Coronary artery (tissue), 2 donors: ENCODE data around the gene CFAP298.
A peak's percentile ranks its signal among the peaks of the same experiment; 100 is the strongest.

Experiments
- DNase-seq: peaks from one replicate; pipeline ENCODE4 v3.0.0-alpha.2; 2017; ENCODE audit warnings: low spot score
- H3K27ac ChIP-seq, 2 donors: fragments of 200-600 bp; sonication (generic); one replicate each; pipeline ENCODE4 v1.5.1; 2016 to 2019
- H3K4me3 ChIP-seq: fragments of 200-600 bp; sonication (generic); 2 replicates; pipeline ENCODE4 v1.5.1; 2016; ENCODE audit warnings: mild to moderate bottlenecking, moderate library complexity
- CTCF ChIP-seq: fragments of 200-600 bp; sonication (generic); IDR thresholded peaks from one replicate; pipeline ENCODE4 v1.5.1; 2019; ENCODE audit warnings: antibody characterized with exemption

Gene CFAP298

GRCh38 chr21:32597205-32597604 is 15.0 kb downstream of the CFAP298 start:
- no peak for TF ChIP-seq CTCF
- DNase-seq: no peak
- Histone ChIP-seq H3K27ac (no peak overlapping the region), H3K4me3 (no peak overlapping the region)

DNA sequence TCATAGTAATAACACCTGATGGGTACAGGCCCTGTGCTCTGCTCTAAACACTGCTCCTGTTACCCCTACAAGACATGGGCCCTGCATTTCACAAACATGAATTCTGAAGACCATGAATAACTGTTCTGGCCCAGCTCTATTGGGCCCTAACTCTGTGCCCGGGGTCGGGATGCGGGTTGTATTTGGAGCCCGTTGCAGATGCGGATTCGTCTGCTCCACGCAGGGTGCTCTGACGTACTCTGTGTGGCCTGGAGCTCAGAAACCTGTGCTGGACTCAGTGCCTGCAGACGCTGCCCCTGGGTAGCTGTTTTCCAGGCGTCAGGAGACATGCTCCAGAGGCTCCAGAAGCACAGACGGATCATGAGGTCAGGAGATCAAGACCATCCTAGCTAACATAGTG is 16.7 kb downstream of the CFAP298 start:
- DNase-seq: no peak
- H3K4me3 ChIP-seq: no peak overlapping the region
- H3K27ac ChIP-seq: no peak overlapping the region
- TF ChIP-seq CTCF: no peak

- Histone ChIP-seq H3K4me3 (no peak overlapping the region), H3K27ac (no peak overlapping the region)
- no peak for TF ChIP-seq CTCF
- no peak for DNase-seq
These were observed 18.5 kb downstream of the CFAP298 start for GRCh38 chr21:32593690-32594089.

GRCh38 chr21:32592929-32593502 is 19.2 kb downstream of the CFAP298 start:
- H3K27ac ChIP-seq: no peak overlapping the region
- H3K4me3 ChIP-seq: no peak overlapping the region
- no peak for TF ChIP-seq CTCF
- DNase-seq: no peak

- TF ChIP-seq CTCF: no peak
- H3K27ac ChIP-seq: no peak overlapping the region
- no peak for DNase-seq
- no peak overlapping the region for H3K4me3 ChIP-seq
These were observed 22.0 kb downstream of the CFAP298 start for GRCh38 chr21:32590130-32590529.

- peak; percentile 28 for DNase-seq
- H3K27ac ChIP-seq: no peak overlapping the region
- H3K4me3 ChIP-seq: no peak overlapping the region
- no peak for TF ChIP-seq CTCF
These were observed 24.5 kb downstream of the CFAP298 start for GRCh38 chr21:32587651-32588050.

DNA sequence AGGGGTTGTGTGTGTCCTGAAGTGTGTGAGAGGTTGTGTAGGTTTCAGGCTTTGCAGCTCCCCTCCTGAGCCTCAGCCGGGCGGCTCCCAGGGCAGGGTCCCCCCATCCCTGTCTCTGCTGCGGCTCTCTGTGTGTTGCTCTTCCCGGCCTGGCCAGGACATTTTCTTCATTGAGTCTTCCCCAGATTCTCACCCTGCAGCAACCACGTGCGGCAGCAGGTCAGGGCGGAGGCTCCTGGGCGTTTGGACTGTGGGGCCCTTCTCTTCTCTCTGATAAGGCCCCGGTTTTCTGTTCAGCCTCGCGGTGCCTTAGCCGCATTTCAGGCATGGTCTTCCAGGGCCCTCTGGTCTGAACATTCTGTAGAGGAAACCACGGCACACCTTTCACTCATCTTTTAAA is 25.1 kb downstream of the CFAP298 start:
- H3K27ac ChIP-seq: no peak overlapping the region

More for the DNA sequence above, 25.1 kb downstream of the CFAP298 start:
- no peak for TF ChIP-seq CTCF
- no peak overlapping the region for H3K4me3 ChIP-seq
- DNase-seq: peak; percentile 26
